ENCODE measurements around the gene HOXA3. TPM values are rescaled to one million over a fixed set of nuclear protein-coding genes. Genes with fewer than 3 reads are reported as not detected.

HOXA3 gene
- total and polyA plus RNA-seq, 8 donors, result 0.87 to 42.6 (median 5.0) TPM

DNA sequence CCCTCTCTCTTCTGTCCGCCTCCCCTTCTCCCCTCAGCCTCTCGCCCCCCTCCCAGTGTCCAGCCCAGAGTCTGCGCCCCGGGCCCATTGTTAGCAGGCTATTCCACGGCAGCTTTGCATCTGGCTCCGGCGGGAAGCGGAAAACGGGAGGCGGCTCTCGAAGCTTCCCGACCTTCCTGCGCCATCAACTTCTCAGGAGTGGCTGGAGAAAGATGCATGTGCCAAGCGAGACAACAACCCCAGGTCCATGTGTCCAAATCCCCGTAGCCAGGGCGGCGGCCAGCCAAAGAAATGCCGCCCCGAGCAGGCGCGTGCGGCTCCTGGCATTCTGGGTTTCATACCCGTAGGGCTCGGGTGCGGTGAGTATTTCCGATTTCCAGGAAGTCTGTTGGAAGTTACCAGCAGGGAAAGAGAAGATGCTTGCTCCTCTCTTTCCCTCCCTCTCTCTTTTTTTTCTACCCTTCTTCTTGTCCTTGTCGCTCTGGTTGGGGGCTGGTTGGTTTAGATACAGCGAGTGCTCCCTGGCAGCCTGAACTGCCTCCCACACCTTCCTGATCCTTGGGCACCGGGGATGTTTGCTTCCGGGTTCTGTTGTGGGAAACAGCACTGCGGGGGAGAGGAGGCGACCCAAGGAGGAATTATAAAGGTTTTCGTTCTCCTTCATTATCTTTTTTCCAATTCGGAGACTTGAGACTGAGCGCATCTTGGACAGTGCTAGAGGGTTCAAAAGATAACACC, 48.7 kb downstream of the HOXA3 start:
- peak in 1 of 2 donors; percentile 72 for DNase-seq
- intact Hi-C loops (cut with DNase I; ENCODE audit: low total_unique reads), result no loop called here
- Histone ChIP-seq H3K27ac (peak overlapping the region; percentile 37 to 99 (median 94)), H3K4me1 (peaks cover 0 to 47% (median 15%) of the 10 kb centered on the region in 4 donors), H3K4me3 (peak overlapping the region; percentile 41 to 81 (median 52)), H3K27me3 (peaks cover 6 to 98% (median 68%) of the 10 kb centered on the region in 3 donors), H3K9me3 (peaks cover 0 to 4% (median 0%) of the 10 kb centered on the region in 4 donors), H3K36me3 (no peaks in the 10 kb centered on the region)
- 24 to 47% (median 38%) methylated on average over 33 to 35 of the region's 35 CpGs for WGBS, 5 donors
- TF ChIP-seq POLR2A (IDR thresholded peaks at IDR 0.05) (no peak), POLR2AphosphoS5 (IDR thresholded peaks at IDR 0.05) (peak in 1 of 3 donors; percentile 10)

DNA sequence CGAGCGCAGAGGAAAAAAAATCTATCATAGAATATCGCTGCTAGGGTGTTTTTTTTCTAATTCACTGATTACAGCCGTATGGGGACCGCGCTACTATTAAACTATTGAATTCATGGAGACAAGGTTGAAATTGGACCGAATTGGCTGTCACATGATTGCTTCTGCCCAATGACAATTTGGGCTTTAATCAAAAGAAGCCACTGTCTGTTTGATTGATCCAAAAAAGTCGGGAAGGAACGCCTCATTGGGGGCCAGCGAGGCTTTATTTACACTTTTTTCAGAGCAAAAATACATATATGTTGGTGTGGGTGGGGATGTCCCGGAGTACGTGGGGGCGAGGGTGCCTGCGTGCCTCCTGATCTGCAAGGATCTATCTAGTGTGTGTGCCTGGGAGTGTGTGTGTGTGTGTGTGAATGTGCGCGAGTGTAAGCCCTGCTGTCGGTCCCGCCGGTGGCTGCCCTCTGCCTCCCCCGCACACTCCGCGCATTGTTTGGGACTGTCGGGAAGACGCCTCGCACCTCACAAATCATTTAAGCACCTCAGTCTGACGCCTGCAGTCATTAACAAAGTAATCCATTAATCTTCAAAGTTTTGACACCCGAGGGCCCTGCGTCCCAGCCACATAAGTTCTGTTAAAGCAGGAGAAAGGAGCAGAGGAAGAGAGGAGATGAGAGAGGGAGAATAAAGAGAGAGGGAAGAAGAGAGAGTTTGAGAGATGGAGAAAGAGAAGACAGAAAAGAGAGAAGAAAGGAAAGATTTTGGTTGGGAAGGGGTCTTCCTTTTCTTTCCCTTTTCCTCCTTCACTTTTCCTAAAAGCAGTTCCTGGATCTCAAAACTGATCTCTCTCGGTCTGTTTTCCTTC, 49.6 kb downstream of the HOXA3 start, which contains the start of gene HOXA2:
HOXA2 (minus strand) TSS at position 103 of the 862 bp plus-strand sequence. CDS start 183 bp downstream, outside the sequence.
- H3K27ac ChIP-seq, result peak within 1 kb of the TSS; percentile 86 to 99 (median 94)
- no peaks in the 10 kb centered on the region for H3K36me3 ChIP-seq
- H3K27me3 ChIP-seq, result peaks cover 6 to 98% (median 69%) of the 10 kb centered on the region in 3 donors
- intact Hi-C loops (cut with DNase I; ENCODE audit: low total_unique reads), result no loop called here
- H3K4me1 ChIP-seq, result peaks cover under 1 to 46% (median 22%) of the 10 kb centered on the region in 4 donors
- H3K4me3 ChIP-seq, result peak within 1 kb of the TSS; percentile 41 to 81 (median 52)
- 19 to 35% (median 25%) methylated on average over 29 of the region's 29 CpGs for WGBS, 5 donors
- peak in 1 of 2 donors; percentile 86 for DNase-seq
- TF ChIP-seq POLR2AphosphoS5 (IDR thresholded peaks at IDR 0.05) (peak in 1 of 3 donors; percentile 55), POLR2A (IDR thresholded peaks at IDR 0.05) (no peak)
- peaks cover 0 to 4% (median 0%) of the 10 kb centered on the region in 4 donors for H3K9me3 ChIP-seq

DNA sequence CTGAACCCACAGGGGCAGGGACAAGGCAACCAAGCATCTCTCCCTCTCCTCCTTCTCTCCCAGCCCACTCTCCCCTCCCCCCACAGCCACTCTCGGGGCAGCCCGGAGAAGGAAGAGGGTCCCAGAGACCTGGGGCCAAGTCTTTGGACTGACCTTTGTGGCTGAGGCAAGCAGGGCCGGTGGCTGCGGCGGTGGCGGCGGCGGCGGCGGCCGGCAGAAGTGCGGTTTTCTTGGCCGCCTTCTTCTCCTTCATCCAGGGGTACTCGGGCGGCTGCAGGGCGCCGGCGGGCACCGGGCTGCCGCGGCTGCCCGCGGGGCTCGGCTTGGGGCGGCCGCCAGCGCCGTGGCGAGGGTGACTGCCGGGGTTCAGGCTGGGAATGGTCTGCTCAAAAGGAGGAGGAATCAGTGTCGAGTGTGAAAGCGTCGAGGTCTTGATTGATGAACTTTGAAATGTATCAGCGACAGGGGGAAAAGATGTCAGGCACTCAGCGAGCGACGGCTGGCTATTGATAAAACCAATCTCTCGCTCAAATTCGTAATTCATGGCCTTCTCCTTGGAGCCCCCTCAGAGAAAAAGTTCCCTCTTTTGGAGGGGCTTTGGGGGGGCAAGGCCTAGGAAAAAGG, 50.3 kb downstream of the HOXA3 start:
- intact Hi-C loops (cut with DNase I; ENCODE audit: low total_unique reads), result no loop called here
- WGBS, 5 donors, result 1 to 9% (median 7%) methylated on average over 22 to 39 of the region's 39 CpGs
- H3K4me1 ChIP-seq, result peaks cover 8 to 53% (median 26%) of the 10 kb centered on the region in 4 donors
- DNase-seq, result peak in 1 of 2 donors; percentile 63
- no peaks in the 10 kb centered on the region for H3K36me3 ChIP-seq
- H3K4me3 ChIP-seq, result peak overlapping the region; percentile 41 to 81 (median 52)
- H3K9me3 ChIP-seq, result peaks cover 0 to 4% (median 0%) of the 10 kb centered on the region in 4 donors
- peaks cover 6 to 97% (median 72%) of the 10 kb centered on the region in 3 donors for H3K27me3 ChIP-seq
- peak overlapping the region; percentile 86 to 99 (median 94) for H3K27ac ChIP-seq
- TF ChIP-seq, protein P1, sequence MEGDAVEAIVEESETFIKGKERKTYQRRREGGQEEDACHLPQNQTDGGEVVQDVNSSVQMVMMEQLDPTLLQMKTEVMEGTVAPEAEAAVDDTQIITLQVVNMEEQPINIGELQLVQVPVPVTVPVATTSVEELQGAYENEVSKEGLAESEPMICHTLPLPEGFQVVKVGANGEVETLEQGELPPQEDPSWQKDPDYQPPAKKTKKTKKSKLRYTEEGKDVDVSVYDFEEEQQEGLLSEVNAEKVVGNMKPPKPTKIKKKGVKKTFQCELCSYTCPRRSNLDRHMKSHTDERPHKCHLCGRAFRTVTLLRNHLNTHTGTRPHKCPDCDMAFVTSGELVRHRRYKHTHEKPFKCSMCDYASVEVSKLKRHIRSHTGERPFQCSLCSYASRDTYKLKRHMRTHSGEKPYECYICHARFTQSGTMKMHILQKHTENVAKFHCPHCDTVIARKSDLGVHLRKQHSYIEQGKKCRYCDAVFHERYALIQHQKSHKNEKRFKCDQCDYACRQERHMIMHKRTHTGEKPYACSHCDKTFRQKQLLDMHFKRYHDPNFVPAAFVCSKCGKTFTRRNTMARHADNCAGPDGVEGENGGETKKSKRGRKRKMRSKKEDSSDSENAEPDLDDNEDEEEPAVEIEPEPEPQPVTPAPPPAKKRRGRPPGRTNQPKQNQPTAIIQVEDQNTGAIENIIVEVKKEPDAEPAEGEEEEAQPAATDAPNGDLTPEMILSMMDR (IDR thresholded peaks at IDR 0.05), result no peak

DNA sequence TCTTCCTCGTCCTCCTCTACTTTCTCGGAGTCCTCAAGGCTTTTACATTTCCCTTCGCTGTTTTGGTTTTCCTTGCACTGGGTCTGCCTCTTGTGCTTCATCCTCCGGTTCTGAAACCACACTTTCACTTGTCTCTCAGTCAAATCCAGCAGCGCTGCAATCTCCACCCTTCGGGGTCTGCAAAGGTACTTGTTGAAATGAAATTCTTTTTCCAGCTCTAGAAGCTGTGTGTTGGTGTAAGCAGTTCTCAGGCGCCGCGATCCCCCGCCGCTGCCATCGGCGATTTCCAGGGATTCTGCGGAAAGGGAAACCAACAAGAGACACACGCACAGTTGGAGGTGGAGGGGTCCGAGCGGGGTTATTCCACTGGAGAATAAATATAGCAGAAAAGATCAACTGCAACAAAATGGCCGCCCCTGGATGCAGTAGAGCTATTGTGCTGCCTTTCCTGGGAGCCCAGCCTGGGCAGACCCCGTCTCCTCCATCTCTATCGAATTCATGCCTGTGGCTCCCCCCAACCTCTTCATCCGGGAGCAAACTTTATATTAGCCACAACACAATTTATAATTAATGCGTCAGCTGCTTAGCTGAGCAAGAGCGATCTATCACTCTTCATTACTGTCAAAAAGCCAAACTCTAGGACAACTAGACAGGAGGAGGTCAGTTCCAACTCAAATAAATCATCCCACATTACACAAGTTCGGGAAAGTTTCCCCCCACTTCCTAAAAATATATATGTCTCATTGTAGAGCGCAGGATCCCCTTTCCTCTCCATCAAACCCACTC, 51.0 kb downstream of the HOXA3 start:
- intact Hi-C loops (cut with DNase I; ENCODE audit: low total_unique reads), result no loop called here
- 25 to 38% (median 35%) methylated on average over 25 of the region's 25 CpGs for WGBS, 5 donors
- Histone ChIP-seq H3K4me3 (peak overlapping the region; percentile 41 to 81 (median 52)), H3K27me3 (peaks cover 3 to 99% (median 74%) of the 10 kb centered on the region in 3 donors), H3K27ac (peak overlapping the region; percentile 86 to 99 (median 94)), H3K36me3 (no peaks in the 10 kb centered on the region), H3K4me1 (peaks cover 8 to 54% (median 33%) of the 10 kb centered on the region in 4 donors), H3K9me3 (peaks cover 0 to under 1% (median 0%) of the 10 kb centered on the region in 4 donors)
- peak in 1 of 2 donors; percentile 87 for DNase-seq
- TF ChIP-seq EP300 (IDR thresholded peaks at IDR 0.05) (no peak), POLR2A (IDR thresholded peaks at IDR 0.05) (no peak), POLR2AphosphoS5 (IDR thresholded peaks at IDR 0.05) (peak in 2 of 3 donors; percentile 3 to 11)
- TF ChIP-seq, protein P1 (IDR thresholded peaks at IDR 0.05), result no peak
